Mesothelial cell of epicardium (in vitro differentiated cells): ENCODE measurements around the gene VWA8. TPM values are rescaled to one million over a fixed set of nuclear protein-coding genes. Genes with fewer than 3 reads are reported as not detected.
"Not testable (repeated sequence)": the region's sequence is repeated elsewhere in the genome, so short reads cannot be mapped to it uniquely, and the experiment has no call there.

ENCODE experiments used
- DNase-seq, 2 experiments: peaks; one replicate each; pipeline ENCODE4 v3.0.0; 2021; ENCODE audit warnings: low spot score in 2 of 2; ENCODE audit not compliant: unreplicated experiment in 2 of 2
- H3K27ac Mint-ChIP-seq: 2 replicates; pipeline ENCODE4 v1.8.0; 2021; ENCODE audit warnings: mixed read lengths
- H3K27me3 Mint-ChIP-seq: 2 replicates; pipeline ENCODE4 v1.8.0; 2021; ENCODE audit warnings: low read depth, mixed read lengths
- H3K36me3 Mint-ChIP-seq: 2 replicates; pipeline ENCODE4 v1.8.0; 2021; ENCODE audit warnings: mixed read lengths
- H3K4me1 Mint-ChIP-seq: 2 replicates; pipeline ENCODE4 v1.8.0; 2021; ENCODE audit warnings: mixed read lengths
- H3K4me3 Mint-ChIP-seq: 2 replicates; pipeline ENCODE4 v1.8.0; 2021; ENCODE audit warnings: mild to moderate bottlenecking, moderate library complexity, mixed read lengths
- H3K9me3 Mint-ChIP-seq: 2 replicates; pipeline ENCODE4 v1.8.0; 2021; ENCODE audit warnings: mixed read lengths
- CTCF ChIP-seq: fragments of 200-600 bp; sonication (generic); IDR thresholded peaks from one replicate; pipeline ENCODE4 v1.5.0; 2021; ENCODE audit warnings: antibody characterized with exemption; ENCODE audit not compliant: unreplicated experiment
- total RNA-seq: library from RNA; stranded (reverse); gene quantifications from 3 replicates; pipeline ENCODE4 v1.2.1, GENCODE V29; 2021

VWA8 gene
- total RNA-seq, 1 donor from 2014 or later, result 20.0 TPM

GRCh38 chr13:41812851-41813250, 148.1 kb downstream of the VWA8 start:
- H3K27me3 Mint-ChIP-seq, result no peaks in the 10 kb centered on the region
- no peak overlapping the region for H3K27ac Mint-ChIP-seq
- H3K36me3 Mint-ChIP-seq, result peaks cover 43% of the 10 kb centered on the region
- no peak for TF ChIP-seq CTCF
- no peak overlapping the region for H3K4me3 Mint-ChIP-seq
- peaks cover 17% of the 10 kb centered on the region for H3K9me3 Mint-ChIP-seq
- no peaks in the 10 kb centered on the region for H3K4me1 Mint-ChIP-seq
- no peak for DNase-seq

DNA sequence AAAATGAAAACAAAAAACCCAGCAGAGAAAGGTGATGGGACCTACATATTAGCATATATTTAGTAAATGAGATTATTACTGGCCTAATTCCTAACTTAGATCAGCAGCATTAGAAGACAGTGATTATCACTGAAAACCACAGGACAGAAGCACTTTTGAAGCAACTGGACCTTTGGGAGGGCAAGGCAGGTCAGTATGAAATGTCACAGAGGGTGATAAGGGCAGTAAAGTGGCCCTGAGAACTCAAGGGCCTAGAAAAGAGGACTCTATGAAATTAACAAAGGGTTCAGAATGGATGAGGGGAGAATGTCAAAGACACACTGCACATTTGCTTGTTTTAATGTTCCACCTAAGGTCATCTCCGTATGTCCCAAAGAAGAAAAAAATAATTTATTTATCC, 148.7 kb downstream of the VWA8 start:
- no peak for TF ChIP-seq CTCF
- no peaks in the 10 kb centered on the region for H3K27me3 Mint-ChIP-seq
- H3K9me3 Mint-ChIP-seq, result peaks cover 17% of the 10 kb centered on the region
- H3K27ac Mint-ChIP-seq, result no peak overlapping the region
- H3K4me1 Mint-ChIP-seq, result no peaks in the 10 kb centered on the region
- DNase-seq, result no peak
- no peak overlapping the region for H3K4me3 Mint-ChIP-seq
- peaks cover 45% of the 10 kb centered on the region for H3K36me3 Mint-ChIP-seq

DNA sequence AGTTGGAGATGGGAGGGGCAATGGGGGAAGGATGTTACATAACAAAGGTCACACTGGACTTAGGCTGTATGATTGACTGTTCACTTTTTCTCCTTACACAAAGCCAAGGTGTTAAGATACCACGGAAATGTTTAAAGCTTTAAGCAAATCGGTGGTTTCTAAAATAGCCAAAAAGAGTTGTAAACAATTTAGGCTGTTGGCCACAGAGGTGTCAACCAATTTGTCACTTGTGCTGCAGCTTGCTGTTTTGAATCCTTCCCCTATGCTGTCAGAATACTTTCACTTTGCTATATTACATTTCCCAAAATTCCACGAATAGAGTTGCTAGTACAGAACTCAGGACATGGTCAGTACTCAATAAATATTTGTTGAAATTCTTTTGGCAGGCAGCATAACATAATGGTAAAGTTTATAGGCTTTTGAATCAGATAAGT, 149.3 kb downstream of the VWA8 start:
- no peak for TF ChIP-seq CTCF
- no peaks in the 10 kb centered on the region for H3K27me3 Mint-ChIP-seq
- H3K36me3 Mint-ChIP-seq, result peaks cover 47% of the 10 kb centered on the region
- no peak overlapping the region for H3K4me3 Mint-ChIP-seq
- H3K4me1 Mint-ChIP-seq, result no peaks in the 10 kb centered on the region
- peaks cover 17% of the 10 kb centered on the region for H3K9me3 Mint-ChIP-seq
- DNase-seq, result no peak
- no peak overlapping the region for H3K27ac Mint-ChIP-seq

- Mint-ChIP-seq H3K9me3 (peaks cover 8% of the 10 kb centered on the region), H3K4me1 (no peaks in the 10 kb centered on the region), H3K27ac (no peak overlapping the region), H3K27me3 (no peaks in the 10 kb centered on the region), H3K4me3 (no peak overlapping the region), H3K36me3 (peaks cover 41% of the 10 kb centered on the region)
- no peak for TF ChIP-seq CTCF
- DNase-seq, result no peak
Measured at GRCh38 chr13:41809962-41810361, 150.9 kb downstream of the VWA8 start.

DNA sequence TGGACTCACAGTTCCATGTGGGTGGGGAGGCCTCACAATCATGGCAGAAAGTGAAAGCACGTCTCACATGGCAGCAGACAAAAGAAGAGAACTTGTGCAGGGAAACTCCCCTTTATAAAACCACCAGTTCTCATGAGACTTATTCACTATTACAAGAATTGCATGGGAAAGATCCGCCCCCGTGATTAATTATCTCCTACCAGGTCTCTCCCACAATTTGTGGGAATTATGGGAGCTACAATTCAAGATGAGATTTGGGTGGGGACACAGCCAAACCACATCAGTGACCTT, 157.5 kb downstream of the VWA8 start:
- H3K4me3 Mint-ChIP-seq, DNase-seq, H3K4me1 Mint-ChIP-seq, H3K27ac Mint-ChIP-seq, H3K27me3 Mint-ChIP-seq: not testable (repeated sequence)
- H3K9me3 Mint-ChIP-seq, result peaks cover 39% of the 10 kb centered on the region
- H3K36me3 Mint-ChIP-seq, result peaks cover 65% of the 10 kb centered on the region

GRCh38 chr13:41802684-41803444, 158.0 kb downstream of the VWA8 start:
- no peaks in the 10 kb centered on the region for H3K27me3 Mint-ChIP-seq
- no peak for TF ChIP-seq CTCF
- H3K27ac Mint-ChIP-seq, result no peak overlapping the region
- no peak for DNase-seq
- H3K9me3 Mint-ChIP-seq, result peaks cover 45% of the 10 kb centered on the region
- no peaks in the 10 kb centered on the region for H3K4me1 Mint-ChIP-seq
- no peak overlapping the region for H3K4me3 Mint-ChIP-seq
- H3K36me3 Mint-ChIP-seq, result peaks cover 67% of the 10 kb centered on the region
